B cell (primary cell): ENCODE data around the gene SCN4B. TPM values are rescaled to one million over a fixed set of nuclear protein-coding genes. Genes with fewer than 3 reads are reported as not detected.

Source experiments
- ATAC-seq: fragments of 200-7000 bp; cut with Tn5 transposase; one replicate; pipeline ENCODE4 v1.10.0; 2021; ENCODE audit warnings: low read depth, mild to moderate bottlenecking, moderate number of reproducible peaks, moderate library complexity
- CTCF ChIA-PET: fragments of 350-600 bp; sonication (Branson Sonifier 250); formaldehyde crosslinking; loops from one replicate; lab custom pipeline; 2021; ENCODE audit warnings: antibody characterized with exemption, inconsistent platforms; lab: Charles Lee
- POLR2A ChIA-PET: fragments of 350-600 bp; sonication (Branson Sonifier 250); formaldehyde crosslinking; loops from one replicate; lab custom pipeline; 2021; ENCODE audit warnings: antibody characterized with exemption; lab: Charles Lee
- DNase-seq: peaks from one replicate; pipeline ENCODE4 v3.0.0; 2013
- H2AFZ ChIP-seq: 2 replicates; pipeline ENCODE4 v1.6.1; 2012; ENCODE audit warnings: mild to moderate bottlenecking, low read depth, low read length; ENCODE audit not compliant: insufficient read depth, poor library complexity, severe bottlenecking
- H3K27ac ChIP-seq, 2 donors: 1 replicate in 1 of 2; 2 replicates in 1 of 2; pipeline ENCODE4 v1.5.1; 2012 to 2013; ENCODE audit warnings: low read length in 2 of 2, mild to moderate bottlenecking in 2 of 2, moderate library complexity in 1 of 2
- H3K27me3 ChIP-seq, 4 experiments: fragments of 200-600 bp in 1 of 4; sonication (generic) in 1 of 4; replicated peaks in 1 of 4; 1 replicate in 2 of 4; 2 replicates in 2 of 4; pipeline versions ENCODE4 v1.6.1 to v1.7.0; 2013 to 2016; ENCODE audit warnings: low read length in 3 of 4, mild to moderate bottlenecking in 2 of 4, mixed read lengths in 1 of 4, moderate library complexity in 1 of 4; ENCODE audit not compliant: insufficient read depth in 4 of 4, control insufficient read depth in 3 of 4; ENCODE audit errors: control extremely low read depth in 1 of 4
- H3K36me3 ChIP-seq, 2 experiments: replicated peaks in 1 of 2; 1 replicate in 1 of 2; 2 replicates in 1 of 2; pipeline versions ENCODE4 v1.6.1 to v1.7.1; 2013; ENCODE audit warnings: low read length in 1 of 2; ENCODE audit not compliant: insufficient read depth in 2 of 2, control insufficient read depth in 1 of 2; ENCODE audit errors: control extremely low read depth in 1 of 2, extremely low read depth in 1 of 2
- H3K4me1 ChIP-seq, 2 donors: fragments of 200-600 bp in 1 of 2; sonication (generic) in 1 of 2; 1 replicate in 1 of 2; 2 replicates in 1 of 2; pipeline versions ENCODE4 v1.5.1 to v1.6.1; 2013 to 2017; ENCODE audit warnings: low read length in 2 of 2; ENCODE audit not compliant: control insufficient read depth in 2 of 2, insufficient read depth in 2 of 2
- H3K4me2 ChIP-seq: replicated peaks from 2 replicates; pipeline ENCODE3; 2012; ENCODE audit warnings: mild to moderate bottlenecking, low read depth, low read length; ENCODE audit not compliant: poor library complexity, severe bottlenecking
- H3K4me3 ChIP-seq, 5 experiments: fragments of 200-600 bp in 1 of 5; sonication (generic) in 1 of 5; 1 replicate in 3 of 5; 2 replicates in 2 of 5; pipeline versions ENCODE4 v1.5.1 to v1.7.0; 2011 to 2016; ENCODE audit warnings: low read length in 4 of 5, mild to moderate bottlenecking in 4 of 5, low read depth in 2 of 5, control low read depth in 1 of 5, moderate library complexity in 1 of 5; ENCODE audit not compliant: insufficient read depth in 1 of 5; ENCODE audit errors: control extremely low read depth in 1 of 5, extremely low read depth in 1 of 5
- H3K79me2 ChIP-seq: fragments of 200-600 bp; sonication (generic); one replicate; pipeline ENCODE4 v1.6.0; 2016; ENCODE audit warnings: low read length; ENCODE audit not compliant: control insufficient read depth, insufficient read depth
- H3K9ac ChIP-seq: fragments of 200-600 bp; sonication (generic); 2 replicates; pipeline ENCODE4 v1.6.1; 2017; ENCODE audit warnings: mild to moderate bottlenecking, low read length, moderate library complexity
- H3K9me3 ChIP-seq, 3 donors: one replicate each; pipeline versions ENCODE4 v1.6.1 to v1.7.1; 2013; ENCODE audit warnings: low read length in 2 of 3; ENCODE audit not compliant: control insufficient read depth in 2 of 3, insufficient read depth in 1 of 3; ENCODE audit errors: control extremely low read depth in 1 of 3
- H4K20me1 ChIP-seq: 2 replicates; pipeline ENCODE4 v1.6.0; 2012; ENCODE audit warnings: mild to moderate bottlenecking, low read length; ENCODE audit not compliant: insufficient read depth, control insufficient read depth, poor library complexity, severe bottlenecking
- H3K27ac Mint-ChIP-seq: one replicate; pipeline ENCODE4 v1.8.0; 2021; ENCODE audit warnings: mixed read lengths
- H3K27me3 Mint-ChIP-seq: one replicate; pipeline ENCODE4 v1.8.0; 2021; ENCODE audit warnings: mixed read lengths
- H3K4me1 Mint-ChIP-seq: one replicate; pipeline ENCODE4 v1.8.0; 2021; ENCODE audit warnings: mixed read lengths
- H3K4me3 Mint-ChIP-seq: one replicate; pipeline ENCODE4 v1.8.0; 2021; ENCODE audit warnings: mixed read lengths
- H3K9me3 Mint-ChIP-seq: one replicate; pipeline ENCODE4 v1.8.0; 2022; ENCODE audit warnings: mixed read lengths; ENCODE audit not compliant: insufficient read depth
- EZH2 ChIP-seq: IDR thresholded peaks from 2 replicates; pipeline ENCODE4 v1.6.1; 2012; ENCODE audit warnings: borderline replicate concordance, low read depth, mild to moderate bottlenecking, moderate library complexity, low read length; ENCODE audit not compliant: insufficient read depth, poor library complexity, severe bottlenecking
- WGBS: methylation state at CpG from one replicate; pipeline ENCODE4 v1.1.5; 2013; ENCODE audit warnings: missing lambda C conversion rate; ENCODE audit not compliant: insufficient coverage; 5-methylcytosine and 5-hydroxymethylcytosine counted together
- intact Hi-C: fragments of 100-400 bp; cut with micrococcal nuclease; formaldehyde crosslinking; loops from one replicate; pipeline ENCODE4 v1.10.0; 2022
- polyA plus RNA-seq: library from polyadenylated mRNA; depleted of rRNA; stranded (reverse); fragments of >200 nt; gene quantifications from 2 replicates; pipeline ENCODE4 v1.2.3, GENCODE V29; 2012
- total RNA-seq, 2 donors: library from RNA; stranded (reverse); fragments of 120-200 nt in 1 of 2; gene quantifications; 1 replicate in 1 of 2; 2 replicates in 1 of 2; pipeline versions ENCODE4 v1.2.3 to v1.2.4, GENCODE V29; 2013 to 2022
- TF ChIP-seq, protein P1 (sequence below): fragments of 200-600 bp; IDR thresholded peaks from one replicate; pipeline ENCODE4 v1.8.0; 2022; ENCODE audit warnings: antibody characterized with exemption, mild to moderate bottlenecking

Gene SCN4B
- total and polyA plus RNA-seq, 2 donors (not counting 1 experiment from before 2014, with no cell fraction given): not detected

DNA sequence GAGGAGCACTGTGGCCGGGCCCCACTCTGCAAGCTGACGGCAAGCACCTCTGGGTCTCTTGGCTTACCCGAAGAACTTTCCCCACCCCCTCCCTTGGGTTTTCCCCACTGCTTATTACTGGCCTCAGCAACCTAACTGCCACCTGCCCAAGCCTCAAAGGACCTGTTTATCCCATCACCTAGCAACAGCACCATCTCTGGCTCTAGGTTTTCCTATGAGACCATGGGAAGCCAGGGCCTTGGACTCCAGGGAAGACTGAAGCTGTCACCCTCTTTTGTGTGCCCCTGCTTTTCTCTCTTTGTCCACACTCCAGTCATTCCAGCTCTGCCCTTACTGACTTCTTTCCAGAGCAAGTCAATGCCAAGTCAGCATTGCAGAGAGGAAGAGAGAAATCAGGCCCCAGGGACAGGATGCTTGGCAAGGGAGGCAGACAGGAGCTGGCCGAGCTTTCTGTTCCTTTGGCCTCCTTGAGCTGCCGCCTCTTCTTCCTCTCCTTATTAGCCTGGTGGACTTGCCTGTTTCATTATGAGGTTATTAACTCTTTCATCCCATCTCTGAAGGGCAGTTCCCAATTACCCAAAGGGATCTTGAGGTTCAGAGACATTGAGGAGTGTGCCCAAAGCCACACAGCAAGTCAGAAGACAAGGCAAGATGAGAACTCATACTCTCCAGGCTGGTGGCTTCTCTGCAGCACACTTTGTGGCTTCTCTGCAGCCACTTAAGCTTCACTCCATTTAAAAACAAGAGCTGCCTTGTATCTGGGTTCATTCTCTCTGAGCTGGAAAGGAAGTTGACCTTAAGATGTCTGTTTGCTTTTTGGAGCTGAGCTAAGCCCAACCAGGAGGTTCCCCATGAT lies 65.5 kb downstream of the SCN4B start, which contains the start of gene SMIM35:
Gene SMIM35, minus strand, starts transcription at position 51 of the 856 bp plus-strand sequence. CDS start 206 bp downstream, outside the sequence.
- Histone ChIP-seq H3K4me3 (no peak within 1 kb of the TSS), H3K4me2 (no peak within 1 kb of the TSS), H3K79me2 (no peaks in the 10 kb centered on the region), H3K36me3 (no peaks in the 10 kb centered on the region), H3K9me3 (peaks cover 0 to 28% (median 18%) of the 10 kb centered on the region in 3 donors), H3K27ac (no peak within 1 kb of the TSS), H3K27me3 (no peaks in the 10 kb centered on the region), H2AFZ (no peak within 1 kb of the TSS), H3K9ac (no peak within 1 kb of the TSS), H4K20me1 (no peaks in the 10 kb centered on the region), H3K4me1 (peaks cover 11 to 15% of the 10 kb centered on the region in 2 donors)
- no peak for ATAC-seq
- Mint-ChIP-seq H3K27me3 (peaks cover 9% of the 10 kb centered on the region), H3K9me3 (peaks cover 4% of the 10 kb centered on the region), H3K4me1 (peaks cover 14% of the 10 kb centered on the region), H3K4me3 (no peak within 1 kb of the TSS), H3K27ac (no peak within 1 kb of the TSS)
- ChIA-PET POLR2A (no interaction called here), CTCF (no interaction called here)
- WGBS: 86% methylated on average over 3 of the region's 5 CpGs
- intact Hi-C loops: no loop called here
- DNase-seq: no peak
- TF ChIP-seq, protein P1, sequence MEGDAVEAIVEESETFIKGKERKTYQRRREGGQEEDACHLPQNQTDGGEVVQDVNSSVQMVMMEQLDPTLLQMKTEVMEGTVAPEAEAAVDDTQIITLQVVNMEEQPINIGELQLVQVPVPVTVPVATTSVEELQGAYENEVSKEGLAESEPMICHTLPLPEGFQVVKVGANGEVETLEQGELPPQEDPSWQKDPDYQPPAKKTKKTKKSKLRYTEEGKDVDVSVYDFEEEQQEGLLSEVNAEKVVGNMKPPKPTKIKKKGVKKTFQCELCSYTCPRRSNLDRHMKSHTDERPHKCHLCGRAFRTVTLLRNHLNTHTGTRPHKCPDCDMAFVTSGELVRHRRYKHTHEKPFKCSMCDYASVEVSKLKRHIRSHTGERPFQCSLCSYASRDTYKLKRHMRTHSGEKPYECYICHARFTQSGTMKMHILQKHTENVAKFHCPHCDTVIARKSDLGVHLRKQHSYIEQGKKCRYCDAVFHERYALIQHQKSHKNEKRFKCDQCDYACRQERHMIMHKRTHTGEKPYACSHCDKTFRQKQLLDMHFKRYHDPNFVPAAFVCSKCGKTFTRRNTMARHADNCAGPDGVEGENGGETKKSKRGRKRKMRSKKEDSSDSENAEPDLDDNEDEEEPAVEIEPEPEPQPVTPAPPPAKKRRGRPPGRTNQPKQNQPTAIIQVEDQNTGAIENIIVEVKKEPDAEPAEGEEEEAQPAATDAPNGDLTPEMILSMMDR: no peak
- TF ChIP-seq EZH2: no peak

DNA sequence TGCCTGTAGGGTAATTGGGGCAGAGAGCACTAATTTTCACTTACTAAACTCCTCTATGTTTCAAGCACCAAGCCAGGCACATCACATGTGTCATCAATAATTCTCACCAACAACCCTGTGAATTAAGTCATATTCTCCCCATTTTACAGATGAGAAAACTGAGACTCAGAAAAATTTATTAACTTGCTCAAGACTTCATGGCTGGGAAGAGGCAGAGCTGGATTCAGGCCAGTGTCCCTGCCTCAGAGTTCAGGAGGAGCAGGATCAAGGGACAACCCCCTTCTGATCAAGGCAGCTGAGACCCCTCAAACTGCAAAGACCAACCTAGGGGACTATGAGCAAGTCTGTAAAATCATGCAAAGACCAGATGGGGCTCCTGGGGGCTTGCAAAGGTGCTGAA lies 68.0 kb downstream of the SCN4B start:
- Histone ChIP-seq H3K9me3 (peaks cover 0 to 28% (median 18%) of the 10 kb centered on the region in 3 donors), H3K4me2 (no peak overlapping the region), H3K4me1 (peaks cover 11 to 15% of the 10 kb centered on the region in 2 donors), H3K4me3 (no peak overlapping the region), H3K79me2 (no peaks in the 10 kb centered on the region), H3K9ac (no peak overlapping the region), H4K20me1 (no peaks in the 10 kb centered on the region), H3K27ac (no peak overlapping the region), H3K36me3 (no peaks in the 10 kb centered on the region), H2AFZ (no peak overlapping the region), H3K27me3 (peaks cover 0 to under 1% (median 0%) of the 10 kb centered on the region in 4 experiments)
- TF ChIP-seq EZH2: no peak
- TF ChIP-seq, protein P1: no peak
- Mint-ChIP-seq H3K27me3 (peaks cover 22% of the 10 kb centered on the region), H3K9me3 (peaks cover 4% of the 10 kb centered on the region), H3K27ac (no peak overlapping the region), H3K4me3 (no peak overlapping the region), H3K4me1 (peaks cover 14% of the 10 kb centered on the region)
- ATAC-seq: no peak
- POLR2A ChIA-PET: no interaction called here
- CTCF ChIA-PET: interaction anchor here (2.1 kb wide), 1 partner anchor 12 kb away, joined by 5 read pairs; no protein-coding TSS in a partner anchor
- intact Hi-C loops: no loop called here
- DNase-seq: no peak
